ENCODE data around the gene ANKS6. TPM values are rescaled to one million over a fixed set of nuclear protein-coding genes. Genes with fewer than 3 reads are reported as not detected.
A peak's percentile ranks its signal among the peaks of the same experiment; 100 is the strongest.

ANKS6 gene
- total RNA-seq, 1 donor from 2014 or later: 4.4 TPM

GRCh38 chr9:98721643-98722042 lies 74.7 kb downstream of the ANKS6 start:
- DNase-seq (ENCODE audit: missing footprints) (no peak), ATAC-seq (no peak)
- intact Hi-C loops (cut with DNase I): no loop called here

- intact Hi-C loops (cut with DNase I): no loop called here
- DNase-seq (ENCODE audit: missing footprints): no peak
- no peak for ATAC-seq
Observed at GRCh38 chr9:98720402-98720801, 76.0 kb downstream of the ANKS6 start.

- intact Hi-C loops (cut with DNase I): no loop called here
- no peak for DNase-seq (ENCODE audit: missing footprints)
- no peak for ATAC-seq
Observed at GRCh38 chr9:98719055-98719454, 77.3 kb downstream of the ANKS6 start.

- ATAC-seq (no peak), DNase-seq (ENCODE audit: missing footprints) (no peak)
- intact Hi-C loops (cut with DNase I): no loop called here
Observed at GRCh38 chr9:98714833-98715232, 81.5 kb downstream of the ANKS6 start.

DNA sequence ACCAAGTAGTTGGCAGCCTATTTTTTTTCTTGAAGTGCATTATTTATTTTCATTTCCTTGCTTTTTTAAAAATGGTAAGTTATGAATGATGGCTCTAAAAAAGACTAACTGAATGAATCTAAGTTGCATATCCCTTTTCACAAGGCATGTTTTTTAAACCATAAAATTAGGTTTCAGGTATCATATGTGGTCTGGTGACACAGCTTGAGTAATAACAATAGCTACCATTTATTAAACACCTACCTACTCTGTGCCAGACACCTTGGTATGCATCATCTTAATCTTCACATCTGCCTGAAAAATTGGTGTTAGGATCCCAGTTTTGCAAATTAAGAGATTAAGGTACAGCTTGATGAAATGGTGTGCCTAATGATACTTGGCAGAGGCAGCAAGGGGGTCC lies 83.4 kb downstream of the ANKS6 start:
- ATAC-seq (no peak), DNase-seq (ENCODE audit: missing footprints) (no peak)
- intact Hi-C loops (cut with DNase I): no loop called here

GRCh38 chr9:98709968-98710965 lies 86.1 kb downstream of the ANKS6 start:
- ATAC-seq (no peak), DNase-seq (ENCODE audit: missing footprints) (no peak)
- intact Hi-C loops (cut with DNase I): loop anchor here (5.0 kb wide), 1 partner anchor 393 kb away; no protein-coding TSS in a partner anchor

DNA sequence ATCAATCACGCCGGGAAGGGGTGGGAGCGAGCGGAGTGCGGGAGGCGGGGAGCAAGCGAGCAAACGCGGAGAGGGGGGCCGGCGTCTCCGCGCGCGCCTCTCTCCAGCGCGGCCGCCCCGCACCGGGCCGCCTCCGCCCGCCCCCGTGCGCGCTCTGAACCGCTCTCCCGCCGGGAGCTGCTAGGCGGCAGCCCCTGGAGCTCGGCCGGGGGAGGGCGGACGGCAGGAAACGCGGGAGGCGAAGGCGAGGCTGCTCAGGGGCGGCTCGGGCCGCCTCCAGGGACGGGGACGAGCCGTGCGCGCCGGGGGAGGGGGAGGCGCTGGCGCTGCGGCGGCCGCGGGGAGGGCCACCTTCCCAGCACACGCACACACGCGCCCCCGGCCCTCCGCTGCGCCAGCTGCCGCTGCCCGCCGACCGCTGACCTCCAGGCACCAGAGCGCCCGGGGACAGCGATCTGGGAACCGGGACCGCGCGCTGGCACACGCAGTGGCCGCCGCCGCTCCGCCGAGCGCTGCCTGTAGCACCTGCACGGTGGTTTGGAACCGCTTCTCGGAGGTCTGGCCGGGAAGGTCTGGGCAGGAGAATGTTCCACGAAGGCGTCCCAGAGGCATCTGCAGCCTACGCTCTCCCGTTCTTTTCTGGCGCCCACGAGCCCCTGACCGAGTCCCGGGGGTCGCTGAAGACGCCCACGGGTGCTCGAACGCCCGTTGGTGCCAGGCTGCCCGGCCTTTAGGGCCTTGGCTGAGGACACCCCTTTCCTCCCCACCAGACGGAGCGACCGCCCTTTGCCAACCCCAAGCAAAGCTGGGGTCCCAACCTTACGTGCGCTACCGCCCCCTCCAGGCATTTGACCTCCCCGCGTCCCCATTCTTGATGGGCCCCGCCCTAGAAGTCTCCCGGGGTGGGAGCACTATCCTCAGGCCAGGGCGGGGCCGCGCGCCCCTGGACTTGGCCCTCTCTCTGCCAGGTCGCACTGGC lies 87.1 kb downstream of the ANKS6 start, which contains the start of gene GABBR2:
Gene GABBR2 (minus strand): TSS at position 3 of the 979 bp plus-strand sequence. CDS start 198 bp downstream, outside the sequence.
- intact Hi-C loops (cut with DNase I): loop anchor here (5.0 kb wide), 1 partner anchor 392 kb away; no protein-coding TSS in a partner anchor
- ATAC-seq: no peak

DNA sequence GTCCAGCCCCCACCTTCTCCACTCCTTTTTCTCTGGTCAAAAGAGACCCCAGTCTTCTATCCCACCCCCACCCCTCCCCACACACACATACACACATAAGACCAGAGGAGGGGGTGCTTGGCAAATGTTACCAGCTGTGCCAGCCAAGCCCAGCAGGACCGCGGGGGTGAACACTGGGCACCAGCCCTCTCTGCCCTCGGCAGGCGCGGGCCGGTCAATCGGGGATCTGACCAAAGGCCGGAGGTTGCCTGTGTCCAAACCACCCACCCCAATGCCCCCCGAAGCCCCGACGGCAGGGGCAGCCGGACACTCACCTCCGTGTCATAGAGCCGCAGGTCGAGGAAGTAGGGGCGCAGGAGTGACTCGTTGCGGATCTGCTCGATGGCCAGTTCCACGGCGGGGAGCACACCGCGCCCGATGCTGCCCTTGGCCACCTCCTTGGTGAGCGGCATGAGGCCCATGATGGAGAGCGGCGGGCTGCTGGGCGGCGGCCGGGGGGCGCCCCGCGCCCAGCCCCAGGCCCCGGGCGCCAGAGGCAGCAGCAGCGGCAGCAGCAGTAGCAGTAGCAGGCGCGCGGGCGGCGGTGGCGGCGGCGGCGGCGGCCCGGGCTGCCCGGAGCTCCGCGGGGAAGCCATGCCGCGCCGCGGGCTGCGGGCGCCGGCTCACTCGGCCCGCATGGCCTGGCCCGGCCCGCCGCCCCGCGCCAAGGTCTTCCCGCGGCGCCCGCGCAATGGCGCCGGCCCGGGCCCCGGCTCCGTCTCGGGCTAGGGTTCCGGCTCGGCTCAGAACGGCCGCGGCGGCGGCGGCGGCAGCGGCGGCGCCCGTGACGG lies 88.0 kb downstream of the ANKS6 start:
- ATAC-seq: no peak
- no peak for DNase-seq (ENCODE audit: missing footprints)
- intact Hi-C loops (cut with DNase I): loop anchor here (5.0 kb wide), 1 partner anchor 391 kb away; no protein-coding TSS in a partner anchor

More for the DNA sequence above, 87.1 kb downstream of the ANKS6 start, which contains the start of gene GABBR2:
- no peak for DNase-seq (ENCODE audit: missing footprints)

DNA sequence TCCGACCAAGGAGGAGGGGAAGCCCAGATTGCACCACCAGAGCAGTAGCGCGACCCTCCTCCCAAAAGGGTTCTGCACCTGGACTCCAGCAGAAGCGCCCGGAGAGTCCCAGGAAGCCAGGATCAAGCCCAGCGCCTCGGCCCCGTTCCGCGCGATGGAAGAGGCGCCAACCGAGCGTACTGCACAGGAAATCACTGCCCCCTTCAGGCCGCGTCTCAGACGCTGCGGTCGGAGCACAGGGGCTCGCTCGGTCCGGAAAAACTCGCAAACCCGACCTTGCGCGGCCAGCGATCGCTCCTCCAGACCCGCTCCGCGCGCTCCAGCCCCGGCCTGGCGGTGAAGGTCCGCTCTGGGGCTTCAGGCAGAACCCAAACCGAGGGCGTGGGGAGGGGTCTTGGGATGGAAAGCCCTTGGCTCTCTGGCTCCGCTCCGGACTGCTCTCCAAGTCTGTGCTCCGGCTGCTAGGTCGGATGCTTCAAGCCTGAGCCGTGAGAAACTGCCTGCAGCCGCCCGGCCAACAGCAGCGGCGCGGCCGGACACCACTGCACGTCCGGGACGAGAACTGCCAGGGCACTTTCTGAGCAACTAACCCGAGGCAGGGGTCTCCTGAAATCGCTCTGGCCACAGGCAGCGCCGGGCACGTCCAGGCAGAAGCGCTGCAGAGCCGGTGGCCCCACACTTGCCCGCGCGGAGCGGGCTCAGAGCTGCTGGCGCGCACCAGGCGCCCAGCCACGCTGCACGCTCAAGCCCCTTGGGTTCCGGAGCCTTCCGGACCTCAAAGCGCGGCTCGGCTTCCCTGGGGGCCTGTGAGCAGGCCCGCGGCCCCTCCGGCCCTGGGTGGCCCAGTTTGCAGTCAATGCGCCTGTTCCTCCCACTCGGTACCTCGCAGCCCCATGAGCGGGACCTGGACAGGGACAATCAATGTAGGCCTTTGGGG lies 88.9 kb downstream of the ANKS6 start:
- no peak for DNase-seq (ENCODE audit: missing footprints)
- intact Hi-C loops (cut with DNase I): loop anchor here (5.0 kb wide), 1 partner anchor 390 kb away; no protein-coding TSS in a partner anchor
- ATAC-seq: peak; percentile 63

DNA sequence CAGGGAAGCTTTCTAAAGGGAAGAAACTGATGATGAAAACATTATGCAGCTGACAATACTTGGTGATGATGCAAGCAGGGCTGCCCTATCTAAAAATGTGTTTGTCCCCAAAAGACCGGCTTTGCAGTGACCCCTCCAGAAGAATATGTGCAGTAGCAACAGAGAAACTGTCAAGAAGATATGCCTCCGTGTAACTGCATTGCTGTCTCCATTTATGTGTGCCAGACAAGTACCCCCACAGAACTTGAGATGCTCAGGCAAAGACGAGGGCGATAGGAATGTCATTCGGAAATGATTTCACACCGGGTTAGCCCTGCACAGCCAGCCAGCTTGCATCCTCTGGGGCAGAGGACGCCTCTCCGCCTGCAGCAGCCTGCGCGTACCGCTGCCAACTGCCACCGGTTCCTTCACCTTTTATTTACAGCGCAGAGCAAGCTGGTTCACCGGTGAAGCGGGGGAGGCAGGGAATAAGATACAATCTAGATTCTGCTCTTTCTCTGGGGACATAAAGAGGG lies 89.6 kb downstream of the ANKS6 start:
- intact Hi-C loops (cut with DNase I): loop anchor here (5.0 kb wide), 1 partner anchor 389 kb away; no protein-coding TSS in a partner anchor
- DNase-seq (ENCODE audit: missing footprints) (no peak), ATAC-seq (no peak)

DNA sequence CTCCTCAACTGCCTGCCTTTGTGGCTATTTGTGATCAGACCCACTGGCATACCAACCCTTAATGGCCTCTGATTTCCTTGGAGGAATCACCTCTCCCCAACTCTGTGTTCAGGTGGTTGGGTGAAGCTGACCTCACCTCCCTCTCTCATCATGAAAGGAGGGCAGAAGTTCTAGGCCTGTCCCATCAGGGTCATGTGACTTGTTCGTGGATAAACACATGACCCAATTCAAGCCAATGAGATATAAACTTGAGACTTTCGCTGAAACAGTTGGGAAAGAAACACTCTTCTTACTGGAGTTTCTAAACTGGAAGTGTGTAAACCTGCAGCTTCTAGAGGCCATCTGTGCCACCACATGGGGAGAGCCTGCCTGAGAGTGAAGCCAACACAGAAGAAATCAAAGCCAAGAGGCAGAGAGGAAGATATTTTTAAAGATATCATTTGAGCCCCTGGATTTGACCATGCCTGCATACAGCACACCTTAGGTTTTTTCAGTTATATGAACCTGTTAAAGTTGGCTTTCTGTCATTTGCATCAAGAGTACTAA lies 93.4 kb downstream of the ANKS6 start:
- ATAC-seq (no peak), DNase-seq (ENCODE audit: missing footprints) (no peak)
- intact Hi-C loops (cut with DNase I): no loop called here

GRCh38 chr9:98702340-98702739 lies 94.0 kb downstream of the ANKS6 start:
- intact Hi-C loops (cut with DNase I): no loop called here
- ATAC-seq: no peak

DNA sequence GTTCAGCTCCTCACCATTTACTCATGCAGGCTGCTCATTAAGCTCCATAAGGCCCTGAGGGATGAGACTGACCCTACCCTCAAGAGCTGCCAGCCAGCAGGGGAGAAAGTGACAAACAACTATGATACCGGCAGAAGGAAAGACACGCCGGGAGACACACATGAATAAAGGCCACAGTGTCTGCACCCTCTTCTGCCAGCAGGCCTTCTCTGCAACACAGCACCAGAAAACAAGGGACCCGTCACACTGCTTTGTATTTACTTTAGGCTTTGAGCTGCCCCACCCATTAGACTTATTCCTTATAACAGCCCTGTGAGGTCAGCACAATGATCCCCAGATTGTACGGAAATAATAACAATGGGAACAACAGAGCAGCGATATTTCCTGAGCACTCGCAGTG lies 94.8 kb downstream of the ANKS6 start:
- DNase-seq (ENCODE audit: missing footprints) (no peak), ATAC-seq (no peak)
- intact Hi-C loops (cut with DNase I): no loop called here

More at GRCh38 chr9:98702340-98702739, 94.0 kb downstream of the ANKS6 start:
- no peak for DNase-seq (ENCODE audit: missing footprints)

GRCh38 chr9:98700801-98701200 lies 95.6 kb downstream of the ANKS6 start:
- intact Hi-C loops (cut with DNase I): no loop called here
- DNase-seq (ENCODE audit: missing footprints) (no peak), ATAC-seq (no peak)

DNA sequence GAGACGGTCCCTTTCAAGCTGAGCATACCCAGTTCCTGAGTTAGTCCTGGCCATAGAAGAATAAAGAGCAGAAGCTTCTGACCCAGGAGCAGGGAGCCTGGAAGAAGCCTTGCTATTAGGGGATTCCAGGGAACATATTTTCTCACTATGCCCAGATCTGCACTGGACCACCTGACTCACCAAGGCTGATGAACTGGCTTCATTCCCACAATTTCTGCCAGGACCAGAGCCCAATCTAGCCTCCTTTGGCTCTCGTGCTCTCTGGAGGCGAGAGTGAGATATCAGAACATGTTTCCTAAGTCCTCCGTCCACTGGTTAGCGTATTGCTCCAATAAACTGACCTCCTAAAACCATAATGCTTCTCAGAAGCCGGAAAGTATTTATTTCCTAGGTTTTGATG lies 97.5 kb downstream of the ANKS6 start:
- intact Hi-C loops (cut with DNase I): no loop called here
- ATAC-seq: no peak

DNA sequence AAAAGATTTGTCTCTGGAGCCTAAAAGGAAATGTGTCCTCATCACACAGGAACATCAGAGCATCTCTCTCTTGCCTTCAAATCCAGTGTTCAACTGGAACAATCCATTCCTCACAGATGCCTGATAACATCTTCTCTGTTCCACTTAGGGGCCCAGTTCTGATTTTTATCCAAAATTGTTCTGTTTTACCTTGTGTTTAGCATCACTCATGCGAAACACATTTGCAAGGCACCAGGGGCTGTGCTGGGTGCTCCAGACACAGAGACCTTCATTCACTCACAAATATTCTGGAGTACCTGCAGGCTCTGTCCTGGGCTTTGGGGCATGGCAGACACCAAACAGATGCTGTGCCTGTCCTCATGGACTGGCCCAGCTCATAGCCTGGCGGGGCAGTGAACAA lies 101.4 kb downstream of the ANKS6 start:
- intact Hi-C loops (cut with DNase I): no loop called here
- ATAC-seq: no peak
- no peak for DNase-seq (ENCODE audit: missing footprints)

More for the DNA sequence above, 97.5 kb downstream of the ANKS6 start:
- DNase-seq (ENCODE audit: missing footprints): no peak

Measured in Right ventricle myocardium inferior (tissue), 1 donor.